PC-3 (cell line): ENCODE measurements around the gene IQSEC1. TPM values are rescaled to one million over a fixed set of nuclear protein-coding genes. Genes with fewer than 3 reads are reported as not detected.

ENCODE experiments used
- ATAC-seq: fragments of 200-7000 bp; cut with Tn5 transposase; 2 replicates; pipeline ENCODE4 v1.9.1; 2020; ENCODE audit warnings: mild to moderate bottlenecking, moderate library complexity
- BruUV-seq: library from RNA; stranded (reverse); fragments of 400-500 nt; replicated peaks from 2 replicates; lab custom pipeline; 2021; lab: Mats Ljungman, UMichigan
- CTCF ChIA-PET: fragments of 300-600 bp; sonication (Branson Sonifier 250); formaldehyde crosslinking; loops from one replicate; lab custom pipeline; 2022; ENCODE audit warnings: antibody characterized with exemption; lab: Charles Lee
- POLR2A ChIA-PET: fragments of 300-600 bp; sonication (Branson Sonifier 250); formaldehyde crosslinking; loops from one replicate; lab custom pipeline; 2022; ENCODE audit warnings: antibody characterized with exemption; ENCODE audit not compliant: unreplicated experiment; lab: Charles Lee
- DNase-seq: peaks from one replicate; pipeline ENCODE4 v3.0.0-alpha.2; 2015
- H2AFZ ChIP-seq: fragments of 300-600 bp; sonication (generic); 2 replicates; pipeline ENCODE4 v1.6.0; 2016; ENCODE audit warnings: antibody characterized with exemption, low read length
- H3F3A ChIP-seq: fragments of 300-600 bp; sonication (generic); one replicate; pipeline ENCODE4 v1.6.0; 2017; ENCODE audit warnings: antibody characterized with exemption, low read length, control low read depth, mild to moderate bottlenecking; ENCODE audit not compliant: unreplicated experiment
- H3K27ac ChIP-seq: fragments of 300-600 bp; sonication (generic); 2 replicates; pipeline ENCODE4 v1.5.1; 2016; ENCODE audit warnings: mild to moderate bottlenecking, low read length
- H3K27me3 ChIP-seq: fragments of 300-600 bp; sonication (generic); 2 replicates; pipeline ENCODE4 v1.6.1; 2016; ENCODE audit warnings: low read length, mixed read lengths
- H3K36me3 ChIP-seq: fragments of 300-600 bp; sonication (generic); 2 replicates; pipeline ENCODE4 v1.6.1; 2016; ENCODE audit warnings: low read depth, mixed run types, low read length, mixed read lengths
- H3K4me1 ChIP-seq: fragments of 300-600 bp; sonication (generic); 2 replicates; pipeline ENCODE4 v1.5.1; 2016; ENCODE audit warnings: low read length; ENCODE audit not compliant: insufficient read depth
- H3K4me2 ChIP-seq: fragments of 300-600 bp; sonication (generic); 2 replicates; pipeline ENCODE4 v1.6.0; 2016; ENCODE audit warnings: low read length
- H3K4me3 ChIP-seq: fragments of 300-600 bp; sonication (generic); 2 replicates; pipeline ENCODE4 v1.5.1; 2016; ENCODE audit warnings: mild to moderate bottlenecking, low read length, mixed read lengths
- H3K79me2 ChIP-seq: fragments of 300-600 bp; sonication (generic); 2 replicates; pipeline ENCODE4 v1.6.1; 2017; ENCODE audit warnings: low read length, mixed read lengths
- H3K9ac ChIP-seq: fragments of 300-600 bp; sonication (generic); 2 replicates; pipeline ENCODE4 v1.6.0; 2016; ENCODE audit warnings: mild to moderate bottlenecking, low read length
- H3K9me2 ChIP-seq: fragments of 300-600 bp; sonication (generic); replicated peaks from 2 replicates; pipeline ENCODE4 v1.6.1; 2016; ENCODE audit warnings: mixed run types, low read length, mixed read lengths
- H3K9me3 ChIP-seq: fragments of 300-600 bp; sonication (generic); 2 replicates; pipeline ENCODE4 v1.6.1; 2016; ENCODE audit warnings: low read length, mixed read lengths
- H4K20me1 ChIP-seq: fragments of 300-600 bp; sonication (generic); 2 replicates; pipeline ENCODE4 v1.6.1; 2016; ENCODE audit warnings: low read length, mixed read lengths
- CTCF ChIP-seq: fragments of 300-600 bp; sonication (generic); conservative IDR thresholded peaks from 2 replicates; pipeline ENCODE4 v1.5.1; 2017; ENCODE audit warnings: antibody characterized with exemption, low read depth, mild to moderate bottlenecking, low read length
- EZH2 ChIP-seq: fragments of 300-600 bp; sonication (generic); IDR thresholded peaks from one replicate; pipeline ENCODE4 v1.6.1; 2017; ENCODE audit warnings: antibody characterized with exemption, mild to moderate bottlenecking, low read length; ENCODE audit not compliant: unreplicated experiment
- EZH2phosphoT487 ChIP-seq: fragments of 300-600 bp; sonication (generic); IDR thresholded peaks from 2 replicates; pipeline ENCODE4 v1.6.1; 2018; ENCODE audit warnings: mild to moderate bottlenecking, antibody characterized with exemption, low read length, borderline replicate concordance
- intact Hi-C: fragments of 100-400 bp; cut with micrococcal nuclease; formaldehyde crosslinking; loops from 2 replicates; pipeline ENCODE4 v1.9.0; 2023
- total RNA-seq: library from RNA; depleted of rRNA; stranded (reverse); fragments of >200 nt; gene quantifications from 2 replicates; pipeline ENCODE4 v1.2.3, GENCODE V29; 2014

The IQSEC1 gene
- total RNA-seq, 1 experiment from 2014 or later, result 37.9 TPM

GRCh38 chr3:13009132-13009945, 63.9 kb downstream of the IQSEC1 start:
- Histone ChIP-seq H3F3A (no peaks in the 10 kb centered on the region), H2AFZ (no peak overlapping the region), H3K4me3 (no peak overlapping the region), H3K9me2 (no peaks in the 10 kb centered on the region), H4K20me1 (no peaks in the 10 kb centered on the region), H3K4me1 (peaks cover 9% of the 10 kb centered on the region), H3K36me3 (no peaks in the 10 kb centered on the region), H3K9me3 (no peaks in the 10 kb centered on the region), H3K9ac (no peak overlapping the region), H3K79me2 (no peaks in the 10 kb centered on the region), H3K4me2 (no peak overlapping the region), H3K27me3 (no peaks in the 10 kb centered on the region), H3K27ac (no peak overlapping the region)
- POLR2A ChIA-PET, result no interaction called here
- intact Hi-C loops, result no loop called here
- CTCF ChIA-PET, result no interaction called here
- BruUV-seq, result no TSS peak
- no peak for DNase-seq
- no peak for ATAC-seq
- TF ChIP-seq CTCF (no peak), EZH2phosphoT487 (no peak), EZH2 (no peak)

GRCh38 chr3:13008155-13008995, 64.9 kb downstream of the IQSEC1 start:
- BruUV-seq, result no TSS peak
- ATAC-seq (no peak), DNase-seq (no peak)
- H3K4me1 ChIP-seq, result peaks cover 9% of the 10 kb centered on the region
- no peak overlapping the region for H3K9ac ChIP-seq
- H2AFZ ChIP-seq, result no peak overlapping the region
- TF ChIP-seq EZH2, result no peak
- TF ChIP-seq CTCF, result no peak
- no peak for TF ChIP-seq EZH2phosphoT487
- no peak overlapping the region for H3K4me2 ChIP-seq
- intact Hi-C loops, result no loop called here
- no peaks in the 10 kb centered on the region for H3F3A ChIP-seq
- H3K27me3 ChIP-seq, result no peaks in the 10 kb centered on the region
- H3K27ac ChIP-seq, result no peak overlapping the region
- no peaks in the 10 kb centered on the region for H3K79me2 ChIP-seq
- no peak overlapping the region for H3K4me3 ChIP-seq
- H3K36me3 ChIP-seq, result no peaks in the 10 kb centered on the region
- no peaks in the 10 kb centered on the region for H4K20me1 ChIP-seq
- no peaks in the 10 kb centered on the region for H3K9me3 ChIP-seq
- H3K9me2 ChIP-seq, result no peaks in the 10 kb centered on the region
- POLR2A ChIA-PET, result no interaction called here
- CTCF ChIA-PET, result no interaction called here
